ENCODE results near the gene GFAP.

GFAP gene

GRCh38 chr17:44915321-44915726 is at the start of gene GFAP:
Gene GFAP, minus strand, starts transcription at chr17:44915500. Its CDS starts 14 bp downstream, at chr17:44915486.
- no peak within 1 kb of the TSS for H3K27ac ChIP-seq

GRCh38 chr17:44961921-44962350 is 46.6 kb upstream of the GFAP start:
- no peak for TF ChIP-seq CTCF (conservative IDR thresholded peaks at IDR 0.05)
- no peak overlapping the region for H3K27ac ChIP-seq

More at GRCh38 chr17:44915321-44915726, at the start of gene GFAP:
- no peak for TF ChIP-seq CTCF (conservative IDR thresholded peaks at IDR 0.05)

GRCh38 chr17:44960691-44961090 is 45.4 kb upstream of the GFAP start:
- no peak for TF ChIP-seq CTCF (conservative IDR thresholded peaks at IDR 0.05)
- H3K27ac ChIP-seq: no peak overlapping the region

GRCh38 chr17:44959821-44960531 is 44.7 kb upstream of the GFAP start:
- no peak overlapping the region for H3K27ac ChIP-seq
- no peak for TF ChIP-seq CTCF (conservative IDR thresholded peaks at IDR 0.05)

- no peak for TF ChIP-seq CTCF (conservative IDR thresholded peaks at IDR 0.05)
- no peak overlapping the region for H3K27ac ChIP-seq
Observed at GRCh38 chr17:44956998-44957981, 42.0 kb upstream of the GFAP start.

GRCh38 chr17:44955674-44956425 is 40.5 kb upstream of the GFAP start:
- no peak overlapping the region for H3K27ac ChIP-seq
- TF ChIP-seq CTCF (conservative IDR thresholded peaks at IDR 0.05): no peak
